Measurements from ENCODE around the gene DMWD. TPM values are rescaled to one million over a fixed set of nuclear protein-coding genes. Genes with fewer than 3 reads are reported as not detected.

Gene DMWD
- 86.4 and 91.2 TPM in 2 replicates for total RNA-seq
- 20.7 TPM for total RNA-seq (2013)
- polyA plus RNA-seq = 22.5 and 25.1 TPM in 2 replicates
- polyA minus RNA-seq = 35.5 and 50.9 TPM in 2 replicates

GRCh38 chr19:45792470-45793177 is at the start of gene DMWD:
Gene DMWD (minus strand): TSS chr19:45792845. CDS start chr19:45792756, 89 bp downstream.
- H3K4me2 ChIP-seq (replicated peaks; ENCODE audit: low read depth, low read length, poor library complexity, severe bottlenecking) = peak within 1 kb of the TSS; percentile 95
- ChIA-PET POLR2A (interaction anchor here (0.6 to 1.7 kb wide), 4 partner anchors 23 to 108 kb away, joined by 4 to 18 read pairs (median 4); partner anchors contain the start of genes QPCTL, SIX5 and SNRPD2), CTCF (interaction anchor here (0.6 to 3.5 kb wide), 9 partner anchors 9 to 631 kb away, joined by 3 to 13 read pairs (median 8); partner anchors contain the start of genes QPCTL and SIX5)
- DNase-seq (peak; percentile 99), ATAC-seq (ENCODE audit: low read depth) (peak; percentile 97)
- under 1% methylated on average over 81 of the region's 86 CpGs for WGBS (ENCODE audit: insufficient coverage)
- H3K4me3 ChIP-seq (ENCODE audit: control extremely low read depth in 1 of 5, extremely low read depth in 1 of 5, insufficient read depth in 1 of 5, low read depth in 2 of 5, low read length in 4 of 5) = peak within 1 kb of the TSS; percentile 40 to 73 (median 59)
- peak within 1 kb of the TSS; percentile 22 to 76 for H3K27ac ChIP-seq (ENCODE audit: low read length in 2 of 2)
- no peaks in the 10 kb centered on the region for H3K27me3 ChIP-seq (replicated peaks in 1 of 4; ENCODE audit: control extremely low read depth in 1 of 4, control insufficient read depth in 3 of 4, insufficient read depth in 4 of 4, low read length in 3 of 4)
- H4K20me1 ChIP-seq (ENCODE audit: control insufficient read depth, insufficient read depth, low read length, poor library complexity, severe bottlenecking) = peaks cover 33% of the 10 kb centered on the region
- H3K9me3 ChIP-seq (ENCODE audit: control extremely low read depth in 1 of 3, control insufficient read depth in 2 of 3, insufficient read depth in 1 of 3, low read length in 2 of 3) = no peaks in the 10 kb centered on the region
- Mint-ChIP-seq H3K9me3 (ENCODE audit: insufficient read depth) (no peaks in the 10 kb centered on the region), H3K4me1 (peaks cover 30% of the 10 kb centered on the region), H3K4me3 (peak within 1 kb of the TSS; percentile 93), H3K27ac (peak within 1 kb of the TSS; percentile 92), H3K27me3 (peaks cover 8% of the 10 kb centered on the region)
- peaks cover 28% of the 10 kb centered on the region for H3K79me2 ChIP-seq (ENCODE audit: control insufficient read depth, insufficient read depth, low read length)
- peaks cover 0 to 15% of the 10 kb centered on the region in 2 experiments for H3K36me3 ChIP-seq (replicated peaks in 1 of 2; ENCODE audit: control extremely low read depth in 1 of 2, control insufficient read depth in 1 of 2, extremely low read depth in 1 of 2, insufficient read depth in 2 of 2, low read length in 1 of 2)
- no peak for TF ChIP-seq EZH2 (IDR thresholded peaks at IDR 0.05; ENCODE audit: borderline replicate concordance, insufficient read depth, low read depth, low read length, poor library complexity, severe bottlenecking)
- no peak for TF ChIP-seq CTCF (IDR thresholded peaks at IDR 0.05)
- intact Hi-C loops (cut with micrococcal nuclease) = loop anchor here (1.0 to 10.0 kb wide), 10 partner anchors 13 to 286 kb away; partner anchors contain the start of genes CCDC61, FBXO46, OPA3 and SIX5
- H3K9ac ChIP-seq (ENCODE audit: low read length) = peak within 1 kb of the TSS; percentile 70
- H2AFZ ChIP-seq (ENCODE audit: insufficient read depth, low read depth, low read length, poor library complexity, severe bottlenecking) = peak within 1 kb of the TSS; percentile 75
- peaks cover 24 to 29% of the 10 kb centered on the region in 2 donors for H3K4me1 ChIP-seq (ENCODE audit: control insufficient read depth in 2 of 2, insufficient read depth in 2 of 2, low read length in 2 of 2)

GRCh38 chr19:45842198-45842597 is 49.6 kb upstream of the DMWD start:
- Histone ChIP-seq H3K4me2 (replicated peaks; ENCODE audit: low read depth, low read length, poor library complexity, severe bottlenecking) (no peak overlapping the region), H3K9ac (ENCODE audit: low read length) (no peak overlapping the region), H2AFZ (ENCODE audit: insufficient read depth, low read depth, low read length, poor library complexity, severe bottlenecking) (no peak overlapping the region), H3K79me2 (ENCODE audit: control insufficient read depth, insufficient read depth, low read length) (peaks cover 35% of the 10 kb centered on the region), H3K36me3 (replicated peaks in 1 of 2; ENCODE audit: control extremely low read depth in 1 of 2, control insufficient read depth in 1 of 2, extremely low read depth in 1 of 2, insufficient read depth in 2 of 2, low read length in 1 of 2) (peaks cover 27 to 69% of the 10 kb centered on the region in 2 experiments), H3K4me3 (ENCODE audit: control extremely low read depth in 1 of 5, extremely low read depth in 1 of 5, insufficient read depth in 1 of 5, low read depth in 2 of 5, low read length in 4 of 5) (no peak overlapping the region), H3K4me1 (ENCODE audit: control insufficient read depth in 2 of 2, insufficient read depth in 2 of 2, low read length in 2 of 2) (no peaks in the 10 kb centered on the region), H3K9me3 (ENCODE audit: control extremely low read depth in 1 of 3, control insufficient read depth in 2 of 3, insufficient read depth in 1 of 3, low read length in 2 of 3) (peaks cover 0 to 7% (median 0%) of the 10 kb centered on the region in 3 donors), H3K27me3 (replicated peaks in 1 of 4; ENCODE audit: control extremely low read depth in 1 of 4, control insufficient read depth in 3 of 4, insufficient read depth in 4 of 4, low read length in 3 of 4) (no peaks in the 10 kb centered on the region), H4K20me1 (ENCODE audit: control insufficient read depth, insufficient read depth, low read length, poor library complexity, severe bottlenecking) (no peaks in the 10 kb centered on the region), H3K27ac (ENCODE audit: low read length in 2 of 2) (no peak overlapping the region)
- DNase-seq (no peak), ATAC-seq (ENCODE audit: low read depth) (no peak)
- 97% methylated on average over 10 of the region's 14 CpGs for WGBS (ENCODE audit: insufficient coverage)
- intact Hi-C loops (cut with micrococcal nuclease) = no loop called here
- no peaks in the 10 kb centered on the region for H3K4me1 Mint-ChIP-seq
- H3K27me3 Mint-ChIP-seq = no peaks in the 10 kb centered on the region
- no peak overlapping the region for H3K27ac Mint-ChIP-seq
- ChIA-PET POLR2A (no interaction called here), CTCF (no interaction called here)
- no peaks in the 10 kb centered on the region for H3K9me3 Mint-ChIP-seq (ENCODE audit: insufficient read depth)
- no peak overlapping the region for H3K4me3 Mint-ChIP-seq
- TF ChIP-seq CTCF (IDR thresholded peaks at IDR 0.05) = no peak
- no peak for TF ChIP-seq EZH2 (IDR thresholded peaks at IDR 0.05; ENCODE audit: borderline replicate concordance, insufficient read depth, low read depth, low read length, poor library complexity, severe bottlenecking)
